ENCODE results near the gene CKLF.
"Not testable (repeated sequence)": the region's sequence is repeated elsewhere in the genome, so short reads cannot be mapped to it uniquely, and the experiment has no call there.

CKLF gene

GRCh38 chr16:66509576-66509975 lies 42.8 kb upstream of the CKLF start:
- DNase-seq (ENCODE audit: low read depth), result no peak
- TF ChIP-seq CTCF (IDR thresholded peaks at IDR 0.05; ENCODE audit: insufficient read depth, low read depth, low read length, missing control alignments), result no peak
- no peak overlapping the region for H3K4me3 ChIP-seq (ENCODE audit: low read length)

GRCh38 chr16:66510298-66510697 lies 42.1 kb upstream of the CKLF start:
- no peak overlapping the region for H3K4me3 ChIP-seq (ENCODE audit: low read length)
- no peak for TF ChIP-seq CTCF (IDR thresholded peaks at IDR 0.05; ENCODE audit: insufficient read depth, low read depth, low read length, missing control alignments)

GRCh38 chr16:66510711-66511601 lies 41.4 kb upstream of the CKLF start:
- DNase-seq (ENCODE audit: low read depth), result peak; percentile 16
- H3K4me3 ChIP-seq (ENCODE audit: low read length), result no peak overlapping the region
- TF ChIP-seq CTCF (IDR thresholded peaks at IDR 0.05; ENCODE audit: insufficient read depth, low read depth, low read length, missing control alignments), result no peak

More at GRCh38 chr16:66510298-66510697, 42.1 kb upstream of the CKLF start:
- DNase-seq (ENCODE audit: low read depth), result peak; percentile 30

- TF ChIP-seq CTCF (IDR thresholded peaks at IDR 0.05; ENCODE audit: insufficient read depth, low read depth, low read length, missing control alignments), result peak; percentile 7
- peak; percentile 91 for DNase-seq (ENCODE audit: low read depth)
- H3K4me3 ChIP-seq (ENCODE audit: low read length), result no peak overlapping the region
These were observed 40.6 kb upstream of the CKLF start for GRCh38 chr16:66511602-66512271.

- DNase-seq (ENCODE audit: low read depth), result peak; percentile 70
- no peak overlapping the region for H3K4me3 ChIP-seq (ENCODE audit: low read length)
- no peak for TF ChIP-seq CTCF (IDR thresholded peaks at IDR 0.05; ENCODE audit: insufficient read depth, low read depth, low read length, missing control alignments)
These were observed 39.9 kb upstream of the CKLF start for GRCh38 chr16:66512272-66513110.

- no peak for TF ChIP-seq CTCF (IDR thresholded peaks at IDR 0.05; ENCODE audit: insufficient read depth, low read depth, low read length, missing control alignments)
- DNase-seq (ENCODE audit: low read depth), result peak; percentile 58
- no peak overlapping the region for H3K4me3 ChIP-seq (ENCODE audit: low read length)
These were observed 39.2 kb upstream of the CKLF start for GRCh38 chr16:66513111-66513723.

- not testable (repeated sequence) for H3K4me3 ChIP-seq (ENCODE audit: low read length); DNase-seq (ENCODE audit: low read depth)
These were observed 38.0 kb upstream of the CKLF start for GRCh38 chr16:66514391-66514790.

- H3K4me3 ChIP-seq (ENCODE audit: low read length); DNase-seq (ENCODE audit: low read depth): not testable (repeated sequence)
These were observed 37.3 kb upstream of the CKLF start for GRCh38 chr16:66514980-66515595.

Measured in epithelial cell of esophagus (primary cell).